Embryonic facial prominence (tissue), 1 donor: ENCODE measurements around the gene GUCA2A.
A peak's percentile ranks its signal among the peaks of the same experiment; 100 is the strongest.

ENCODE experiments used
- DNase-seq: peaks from one replicate; pipeline ENCODE4 v3.0.0-alpha.2; 2016; ENCODE audit errors: extremely low spot score

The GUCA2A gene

GRCh38 chr1:42176902-42177519 lies 12.5 kb upstream of the GUCA2A start:
- no peak for DNase-seq

DNA sequence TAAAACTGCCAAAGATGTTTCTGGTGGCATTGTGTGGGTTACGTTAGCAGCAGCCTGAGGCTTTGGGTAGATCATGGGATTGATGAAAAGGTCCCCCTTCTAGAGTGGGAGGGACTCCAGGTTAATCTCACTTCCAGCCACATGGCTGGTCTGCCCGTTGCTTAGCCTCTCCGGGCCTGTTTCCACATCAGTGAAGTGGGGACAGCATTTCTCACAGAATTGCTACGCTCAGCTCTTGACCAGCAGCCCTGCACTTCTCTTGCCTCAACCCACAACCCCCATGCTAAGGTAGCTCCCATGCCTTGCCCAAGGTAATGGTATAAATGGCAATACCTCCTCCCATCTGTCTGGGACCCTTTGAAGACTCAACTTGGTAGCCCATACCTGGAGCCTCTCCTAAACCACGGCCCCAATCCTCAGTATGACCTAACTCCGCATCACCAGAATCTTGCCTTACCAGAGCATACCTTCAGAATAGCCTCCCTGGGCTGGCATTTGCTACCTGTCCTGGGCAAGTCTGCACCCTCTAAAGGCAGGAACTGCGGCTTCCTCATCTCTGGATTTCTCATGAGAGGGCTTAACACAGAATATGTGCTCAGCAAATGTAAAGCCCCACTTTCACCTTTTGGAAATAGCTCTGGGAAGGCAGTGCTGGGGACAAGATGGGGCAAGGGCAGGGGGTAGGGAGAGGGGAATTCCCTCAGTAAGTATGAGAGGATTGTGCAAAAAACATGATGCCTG lies 10.9 kb upstream of the GUCA2A start:
- DNase-seq = no peak

DNA sequence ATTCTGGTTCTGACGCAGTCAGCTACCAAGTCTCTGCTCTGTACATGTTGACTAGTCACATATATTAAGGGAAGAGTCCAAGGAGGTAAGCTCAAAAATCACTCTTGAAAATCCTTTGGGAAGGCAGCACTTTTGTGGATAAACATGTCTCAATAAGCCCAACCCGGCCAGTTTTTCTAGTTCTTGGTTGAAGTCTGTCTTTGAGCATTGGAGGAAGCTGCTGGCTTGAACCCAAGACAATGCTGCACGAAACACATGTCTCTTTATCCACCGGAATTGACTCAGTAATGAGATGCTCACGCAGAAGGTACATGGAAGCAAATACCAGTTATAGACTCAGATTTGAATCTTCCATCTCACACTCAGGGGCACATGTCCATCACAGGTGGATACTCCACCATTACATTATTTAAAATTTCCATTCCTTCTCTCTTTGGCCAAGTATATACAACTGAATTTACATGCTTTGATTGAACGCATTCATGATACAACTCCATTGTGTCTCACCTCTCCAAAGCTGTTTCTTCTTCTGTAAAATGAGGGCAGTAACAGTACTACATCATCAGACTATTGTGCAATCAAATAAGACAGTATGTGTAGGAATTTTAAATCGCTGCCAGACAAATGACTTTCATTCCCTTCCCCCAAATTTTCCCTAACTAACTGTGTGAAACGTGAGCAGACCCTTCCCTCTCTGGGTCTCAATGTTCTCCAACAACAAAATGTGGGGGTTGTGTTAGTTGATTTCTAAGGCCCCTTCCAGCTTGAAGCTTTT lies 9.6 kb upstream of the GUCA2A start:
- DNase-seq = peak; percentile 46

- no peak for DNase-seq
Observed at GRCh38 chr1:42173155-42173933, 8.8 kb upstream of the GUCA2A start.

DNA sequence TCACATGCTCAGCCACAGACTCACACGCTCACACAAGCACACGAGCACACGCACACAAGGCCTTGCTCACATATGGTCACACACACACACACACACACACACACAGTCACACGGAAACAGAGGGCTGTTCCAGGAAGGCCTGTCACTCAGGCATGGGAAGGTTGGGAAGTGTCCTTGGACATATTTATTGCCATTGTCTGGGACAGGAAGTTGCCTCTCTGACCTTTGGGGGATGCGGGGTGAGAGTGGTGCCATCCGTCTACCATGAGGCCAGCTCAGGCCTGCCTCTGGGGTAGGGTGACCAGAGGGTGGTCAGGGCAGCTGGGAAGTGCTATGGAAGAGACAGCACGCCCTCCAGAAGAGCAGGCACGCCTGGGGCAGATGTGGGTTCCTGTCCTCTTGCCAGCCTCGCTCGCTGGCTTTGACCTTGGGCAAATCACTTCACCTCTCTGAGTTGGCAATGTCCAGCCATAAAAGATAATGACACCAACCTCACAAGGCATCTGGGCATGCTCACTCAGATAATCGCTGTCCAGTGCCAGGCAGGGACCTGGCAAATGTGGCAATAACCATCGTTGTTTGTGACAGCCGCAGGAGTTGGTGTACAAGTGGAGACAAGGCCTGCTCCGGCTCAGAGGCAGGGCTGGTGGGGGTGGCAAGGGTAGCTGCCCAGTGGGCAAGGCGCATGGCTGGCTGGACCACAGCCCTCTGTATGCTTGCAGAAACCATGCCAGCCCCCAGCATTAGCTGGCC lies 8.0 kb upstream of the GUCA2A start:
- no peak for DNase-seq

- DNase-seq = no peak
Observed at GRCh38 chr1:42171679-42172266, 7.2 kb upstream of the GUCA2A start.

DNA sequence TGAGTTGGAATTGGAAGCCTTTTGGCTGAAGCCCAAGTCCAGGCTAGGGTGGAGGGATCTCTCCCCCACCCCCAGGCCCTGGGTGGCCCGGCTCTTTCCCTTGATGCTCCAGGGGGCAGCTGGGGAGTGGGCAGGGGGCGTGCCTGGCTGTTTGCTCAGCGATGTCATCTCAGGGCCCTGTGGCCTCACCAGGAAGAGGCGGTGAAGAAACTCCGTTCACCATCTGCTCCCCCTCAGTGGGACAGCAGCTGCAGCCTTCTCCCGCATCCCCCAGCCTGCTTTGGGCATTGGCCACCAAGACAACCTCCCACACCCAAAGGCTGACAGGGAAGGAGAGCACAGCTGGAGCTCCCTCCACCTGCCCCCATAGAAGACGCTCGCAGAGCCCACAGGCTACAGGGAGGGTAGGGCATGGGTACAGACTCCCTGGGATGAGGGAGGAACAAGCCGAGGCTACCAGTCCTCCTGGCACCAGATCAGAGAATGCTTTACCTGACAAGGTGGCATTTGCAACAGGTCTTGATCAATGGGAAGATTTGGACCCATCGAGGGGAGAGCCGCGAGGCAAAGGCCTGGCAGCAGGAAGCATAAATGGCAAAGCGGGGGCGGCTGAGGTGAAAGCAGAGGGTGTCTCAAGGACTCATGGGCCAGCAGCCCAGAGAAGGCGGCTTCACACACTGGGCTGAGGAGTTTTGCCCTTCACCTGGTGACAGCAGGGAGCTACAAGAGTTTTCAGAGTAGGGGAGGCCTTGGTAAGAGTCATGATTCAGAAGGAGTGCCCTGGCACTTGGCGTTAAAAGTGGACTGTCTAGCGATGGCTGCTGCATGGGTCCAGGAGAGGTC lies 6.5 kb upstream of the GUCA2A start:
- no peak for DNase-seq

DNA sequence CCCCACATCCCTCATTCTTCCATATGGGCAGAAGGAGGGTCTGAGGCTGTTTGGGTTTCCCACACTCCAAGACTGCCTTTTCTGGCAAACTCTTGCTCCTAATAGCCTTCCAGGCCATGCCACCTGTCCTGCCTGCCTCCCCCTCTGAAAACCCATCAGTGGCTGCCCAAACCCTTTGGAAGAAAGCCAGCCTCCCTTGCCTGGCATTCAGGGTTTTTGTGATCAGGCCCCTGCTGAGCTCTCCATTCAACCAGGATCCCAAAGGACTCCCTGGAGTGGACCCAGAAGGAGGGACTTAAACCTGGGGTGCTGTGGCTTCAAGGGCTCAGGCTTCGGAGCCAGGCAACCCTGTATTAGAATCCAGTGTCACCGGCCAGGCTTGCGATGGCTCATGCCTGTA lies 4.2 kb upstream of the GUCA2A start:
- DNase-seq = no peak

DNA sequence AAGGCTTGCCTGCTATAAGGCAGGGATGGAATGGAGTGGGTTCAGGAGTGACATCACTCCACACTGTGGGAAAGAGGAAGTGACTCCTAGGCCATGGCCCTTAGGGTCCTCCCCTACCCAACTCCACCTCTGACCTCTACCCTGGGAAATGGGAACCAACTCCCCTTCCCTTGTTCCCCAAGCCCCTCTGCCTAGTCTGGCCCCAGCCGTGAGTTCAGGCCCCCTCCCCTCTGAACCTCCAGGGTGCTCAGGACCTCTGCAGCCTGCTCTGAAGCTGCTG lies 3.8 kb upstream of the GUCA2A start:
- no peak for DNase-seq

- DNase-seq = no peak
Observed at GRCh38 chr1:42167611-42168390, 3.3 kb upstream of the GUCA2A start.

- DNase-seq = no peak
Observed at GRCh38 chr1:42165511-42166210, 1.1 kb upstream of the GUCA2A start.

GRCh38 chr1:42163536-42164503 lies 725 bp downstream of the GUCA2A start:
- DNase-seq = no peak

GRCh38 chr1:42163114-42163513 lies 1.4 kb downstream of the GUCA2A start:
- DNase-seq = no peak

GRCh38 chr1:42162181-42162580 lies 2.4 kb downstream of the GUCA2A start:
- no peak for DNase-seq

DNA sequence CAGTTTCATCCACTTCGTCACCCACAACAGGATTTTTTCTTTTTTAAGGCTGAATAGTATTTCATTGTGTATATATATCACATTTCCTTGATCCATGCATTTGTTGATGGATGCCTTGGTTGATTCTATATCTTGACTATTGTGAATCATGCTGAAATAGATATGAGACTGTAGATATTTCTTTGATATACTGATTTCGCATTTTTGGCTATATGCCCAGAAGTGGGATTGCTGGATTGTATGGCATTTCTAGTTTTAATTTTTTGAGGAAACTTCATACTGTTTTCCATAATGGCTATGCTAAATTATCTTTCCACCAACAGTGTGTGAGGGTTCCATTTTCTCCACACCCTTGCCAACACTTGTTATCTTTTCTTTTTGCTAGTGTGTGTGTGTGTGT lies 6.4 kb downstream of the GUCA2A start:
- DNase-seq = no peak

DNA sequence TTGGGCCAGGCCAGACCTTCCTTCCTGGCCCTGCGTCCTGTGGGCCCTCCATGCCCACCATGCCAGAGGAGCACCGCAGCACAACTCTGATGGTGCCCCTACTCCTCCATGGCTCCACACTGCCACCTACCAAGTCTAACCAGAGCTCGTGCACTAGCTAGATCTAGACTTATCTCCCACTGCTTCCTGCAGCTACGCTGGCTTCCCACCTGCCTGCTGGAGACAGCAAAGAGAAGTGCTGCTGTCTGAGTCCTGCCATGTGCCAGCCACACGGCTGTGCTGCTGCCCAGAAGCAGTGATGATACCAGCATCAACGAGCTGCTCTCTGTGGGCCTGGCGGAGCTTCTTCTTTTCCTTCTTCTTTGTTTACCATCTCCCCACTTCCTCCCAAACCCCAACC lies 6.9 kb downstream of the GUCA2A start:
- DNase-seq = no peak

- DNase-seq = no peak
Observed at GRCh38 chr1:42155362-42155761, 9.2 kb downstream of the GUCA2A start.

DNA sequence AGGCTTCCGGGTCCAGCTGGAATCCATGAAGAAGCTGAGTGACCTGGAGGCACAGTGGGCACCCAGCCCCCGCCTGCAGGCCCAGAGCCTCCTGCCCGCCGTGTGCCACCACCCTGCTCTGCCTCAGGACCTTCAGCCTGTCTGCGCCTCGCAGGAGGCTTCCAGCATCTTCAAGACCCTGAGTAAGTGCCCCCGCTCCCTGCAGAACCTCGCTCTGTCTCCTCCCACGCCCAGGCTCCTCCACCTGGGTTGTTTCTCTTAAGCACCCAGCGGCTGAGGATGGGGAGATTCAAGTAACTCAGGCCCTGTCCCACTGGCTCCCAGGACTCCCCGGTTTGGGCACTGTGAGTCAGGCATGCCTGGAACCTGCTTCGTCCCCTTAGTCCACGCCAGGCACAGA lies 9.9 kb downstream of the GUCA2A start:
- no peak for DNase-seq
